OCI-LY7 (cell line): Measurements from ENCODE around the gene ARHGEF10L. TPM values are rescaled to one million over a fixed set of nuclear protein-coding genes. Genes with fewer than 3 reads are reported as not detected.
A peak's percentile ranks its signal among the peaks of the same experiment; 100 is the strongest.
"Not testable (repeated sequence)": the region's sequence is repeated elsewhere in the genome, so short reads cannot be mapped to it uniquely, and the experiment has no call there.

Source experiments
- BruUV-seq: library from RNA; stranded (reverse); fragments of 400-500 nt; replicated peaks from 2 replicates; lab custom pipeline; 2021; lab: Mats Ljungman, UMichigan
- CTCF ChIA-PET: fragments of 300-600 bp; sonication (Branson Sonifier 250); formaldehyde crosslinking; loops from one replicate; lab custom pipeline; 2022; ENCODE audit warnings: antibody characterized with exemption; ENCODE audit not compliant: unreplicated experiment; lab: Charles Lee
- POLR2A ChIA-PET: fragments of 300-600 bp; sonication (Branson Sonifier 250); formaldehyde crosslinking; loops from one replicate; lab custom pipeline; 2022; ENCODE audit warnings: antibody characterized with exemption; lab: Charles Lee
- DNase-seq: peaks from one replicate; pipeline ENCODE4 v3.0.0-alpha.2; 2015; ENCODE audit warnings: low spot score
- H2AFZ ChIP-seq: fragments of 200-600 bp; sonication (generic), shearing (Covaris generic); 2 replicates; pipeline ENCODE4 v1.6.1; 2014; ENCODE audit warnings: mild to moderate bottlenecking, antibody characterized with exemption, low read length, moderate library complexity
- H3K27ac ChIP-seq: fragments of 200-600 bp; sonication (generic); 2 replicates; pipeline ENCODE4 v1.5.1; 2014; ENCODE audit warnings: mixed run types, low read depth, mild to moderate bottlenecking, moderate library complexity, low read length, inconsistent platforms; ENCODE audit not compliant: poor library complexity, severe bottlenecking
- H3K36me3 ChIP-seq: fragments of 200-600 bp; sonication (generic); 2 replicates; pipeline ENCODE4 v1.6.1; 2014; ENCODE audit warnings: mild to moderate bottlenecking, antibody characterized with exemption, low read length, moderate library complexity, mixed read lengths; ENCODE audit not compliant: insufficient read depth
- H3K4me1 ChIP-seq: fragments of 200-600 bp; sonication (generic); 2 replicates; pipeline ENCODE4 v1.5.1; 2014; ENCODE audit warnings: mild to moderate bottlenecking, low read length; ENCODE audit not compliant: insufficient read depth, poor library complexity, severe bottlenecking
- H3K4me2 ChIP-seq: fragments of 200-600 bp; sonication (generic); 2 replicates; pipeline ENCODE4 v1.6.1; 2014; ENCODE audit warnings: mild to moderate bottlenecking, low read length
- H3K4me3 ChIP-seq: fragments of 200-600 bp; sonication (generic); 2 replicates; pipeline ENCODE4 v1.5.1; 2014; ENCODE audit warnings: mild to moderate bottlenecking, low read depth, low read length; ENCODE audit not compliant: poor library complexity, severe bottlenecking
- H3K79me2 ChIP-seq: fragments of 200-600 bp; sonication (generic); 2 replicates; pipeline ENCODE4 v1.6.1; 2016; ENCODE audit warnings: low read depth, mild to moderate bottlenecking, low read length, moderate library complexity, mixed read lengths; ENCODE audit not compliant: insufficient read depth
- H3K9me2 ChIP-seq: fragments of 200-600 bp; sonication (generic); 2 replicates; pipeline ENCODE4 v1.6.1; 2016; ENCODE audit warnings: mild to moderate bottlenecking, low read length, mixed read lengths; ENCODE audit not compliant: insufficient read depth
- H3K9me3 ChIP-seq: fragments of 200-600 bp; sonication (generic); 2 replicates; pipeline ENCODE4 v1.6.1; 2014; ENCODE audit warnings: mild to moderate bottlenecking, mixed run types, low read length, mixed read lengths
- H4K20me1 ChIP-seq: fragments of 200-600 bp; sonication (generic); 2 replicates; pipeline ENCODE4 v1.6.1; 2014; ENCODE audit warnings: mild to moderate bottlenecking, antibody characterized with exemption, low read length, moderate library complexity, mixed read lengths; ENCODE audit not compliant: insufficient read depth
- CTCF ChIP-seq: fragments of 200-600 bp; sonication (generic); conservative IDR thresholded peaks from 2 replicates; pipeline ENCODE4 v1.5.1; 2014; ENCODE audit warnings: mild to moderate bottlenecking, antibody characterized with exemption, low read length, moderate library complexity, mixed read lengths
- EZH2phosphoT487 ChIP-seq: fragments of 200-600 bp; sonication (generic); IDR thresholded peaks from 2 replicates; pipeline ENCODE4 v1.6.1; 2018; ENCODE audit warnings: low read depth, borderline replicate concordance, mild to moderate bottlenecking, mixed run types, antibody characterized with exemption, low read length, moderate library complexity, mixed read lengths
- intact Hi-C: fragments of 100-400 bp; cut with micrococcal nuclease; formaldehyde crosslinking; loops from one replicate; pipeline ENCODE4 v1.10.0; 2022; ENCODE audit not compliant: unreplicated experiment
- total RNA-seq, 2 experiments: library from RNA; depleted of rRNA in 1 of 2; stranded (reverse); fragments of >200 nt in 1 of 2; shearing (Covaris generic) in 1 of 2; gene quantifications; 2 replicates each; pipeline ENCODE4 v1.2.3, GENCODE V29; 2014 to 2022

ARHGEF10L gene
- total RNA-seq, 2 experiments from 2014 or later, result 2.4 TPM; not detected in 1

- no peaks in the 10 kb centered on the region for H3K9me3 ChIP-seq
- ChIA-PET CTCF (interaction anchor here (1.4 kb wide), 1 partner anchor 104 kb away, joined by 8 read pairs; no protein-coding TSS in a partner anchor), POLR2A (no interaction called here)
- no peaks in the 10 kb centered on the region for H3K36me3 ChIP-seq
- no peaks in the 10 kb centered on the region for H3K79me2 ChIP-seq
- DNase-seq, result peak; percentile 75
- no peaks in the 10 kb centered on the region for H3K9me2 ChIP-seq
- H3K4me2 ChIP-seq, result no peak overlapping the region
- BruUV-seq, result no TSS peak
- H3K4me1 ChIP-seq, result no peaks in the 10 kb centered on the region
- no peaks in the 10 kb centered on the region for H4K20me1 ChIP-seq
- intact Hi-C loops, result loop anchor here (1.0 kb wide), 3 partner anchors 34 to 105 kb away; no protein-coding TSS in a partner anchor
- H3K4me3 ChIP-seq, result no peak overlapping the region
- H2AFZ ChIP-seq, result no peak overlapping the region
- H3K27ac ChIP-seq, result no peak overlapping the region
- TF ChIP-seq EZH2phosphoT487, result no peak
- peak; percentile 89 for TF ChIP-seq CTCF
Measured at GRCh38 chr1:17502326-17502778, 37.1 kb upstream of the ARHGEF10L start.

- BruUV-seq, result no TSS peak
- Histone ChIP-seq H3K9me3 (no peaks in the 10 kb centered on the region), H3K79me2 (no peaks in the 10 kb centered on the region), H3K4me1 (no peaks in the 10 kb centered on the region), H4K20me1 (no peaks in the 10 kb centered on the region), H3K36me3 (no peaks in the 10 kb centered on the region), H3K9me2 (no peaks in the 10 kb centered on the region), H3K4me2 (no peak overlapping the region), H3K27ac (no peak overlapping the region), H2AFZ (no peak overlapping the region), H3K4me3 (no peak overlapping the region)
- CTCF ChIA-PET, result interaction anchor here (1.4 kb wide), 1 partner anchor 104 kb away, joined by 8 read pairs; no protein-coding TSS in a partner anchor
- TF ChIP-seq EZH2phosphoT487, result no peak
- no peak for TF ChIP-seq CTCF
- intact Hi-C loops, result no loop called here
- POLR2A ChIA-PET, result interaction anchor here (0.7 to 0.9 kb wide), 2 partner anchors 53 to 92 kb away, joined by 4 read pairs; no protein-coding TSS in a partner anchor
- no peak for DNase-seq
Measured at GRCh38 chr1:17503146-17503545, 36.4 kb upstream of the ARHGEF10L start.

GRCh38 chr1:17507200-17507599 lies 32.3 kb upstream of the ARHGEF10L start:
- H3K27ac ChIP-seq, H3K9me2 ChIP-seq, H3K9me3 ChIP-seq, H2AFZ ChIP-seq, H3K4me2 ChIP-seq, H3K4me3 ChIP-seq, intact Hi-C loops, DNase-seq, H4K20me1 ChIP-seq, H3K36me3 ChIP-seq, H3K4me1 ChIP-seq, BruUV-seq, H3K79me2 ChIP-seq, CTCF ChIA-PET: not testable (repeated sequence)
- POLR2A ChIA-PET, result interaction anchor here (0.6 kb wide), 1 partner anchor 14 kb away, joined by 3 read pairs; no protein-coding TSS in a partner anchor
